ENCODE measurements around the gene PPM1A.

PPM1A gene

DNA sequence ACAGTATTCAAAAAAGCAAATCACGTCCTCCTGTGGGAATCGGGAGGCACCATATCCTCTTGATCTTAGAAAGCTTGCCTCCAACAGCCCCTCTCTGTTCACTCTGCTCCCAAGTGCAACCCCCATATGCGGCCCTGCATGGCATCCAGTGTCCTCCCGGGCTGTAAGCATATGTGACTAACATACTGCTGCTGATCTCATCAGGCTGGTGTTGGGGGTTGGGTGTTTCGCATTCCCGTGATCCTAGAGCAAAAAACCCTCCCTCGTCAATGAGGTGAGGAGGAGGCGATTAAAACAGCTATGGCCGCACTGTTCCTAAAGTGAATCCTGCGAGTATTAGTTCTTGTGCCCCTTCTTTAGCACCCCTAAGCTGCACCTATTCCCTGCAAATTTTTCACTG lies 28.1 kb upstream of the PPM1A start:
- WGBS (ENCODE audit: extremely low coverage, insufficient coverage, low lambda C conversion rate), result no CpG with 5 or more reads among the region's 10 CpGs
- H3K56ac ChIP-seq (ENCODE audit: low read length), result no peak overlapping the region
- no peak overlapping the region for H3K23ac ChIP-seq (ENCODE audit: low read length)
- no peaks in the 10 kb centered on the region for H3K79me2 ChIP-seq (ENCODE audit: control insufficient read depth, insufficient read depth, low read length)
- no peak overlapping the region for H2BK120ac ChIP-seq (ENCODE audit: low read depth, low read length)
- no peak overlapping the region for H2BK15ac ChIP-seq (replicated peaks; ENCODE audit: low read depth)
- H3K27ac ChIP-seq (ENCODE audit: low read depth, low read length), result no peak overlapping the region
- H3K4me2 ChIP-seq (ENCODE audit: low read length), result no peak overlapping the region
- H3K36me3 ChIP-seq (ENCODE audit: control insufficient read depth, insufficient read depth, low read length), result no peaks in the 10 kb centered on the region
- H2BK5ac ChIP-seq (ENCODE audit: low read length), result no peak overlapping the region
- H3K27me3 ChIP-seq (ENCODE audit: insufficient read depth, low read length, poor library complexity), result no peaks in the 10 kb centered on the region
- H3K4ac ChIP-seq (ENCODE audit: low read depth, low read length), result no peak overlapping the region
- DNase-seq, result peak; percentile 72
- no peak overlapping the region for H4K5ac ChIP-seq (ENCODE audit: low read length)
- no peaks in the 10 kb centered on the region for H3K4me1 ChIP-seq (ENCODE audit: control insufficient read depth, low read depth, low read length)
- no peak overlapping the region for H4K8ac ChIP-seq (ENCODE audit: low read depth, low read length)
- H3K79me1 ChIP-seq (ENCODE audit: low read length), result no peaks in the 10 kb centered on the region
- H3K4me3 ChIP-seq (ENCODE audit: low read length), result no peak overlapping the region
- no peak overlapping the region for H3K18ac ChIP-seq (ENCODE audit: low read length)
- H3K9ac ChIP-seq (ENCODE audit: low read length), result no peak overlapping the region
- H2AK5ac ChIP-seq (ENCODE audit: low read length), result no peak overlapping the region

DNA sequence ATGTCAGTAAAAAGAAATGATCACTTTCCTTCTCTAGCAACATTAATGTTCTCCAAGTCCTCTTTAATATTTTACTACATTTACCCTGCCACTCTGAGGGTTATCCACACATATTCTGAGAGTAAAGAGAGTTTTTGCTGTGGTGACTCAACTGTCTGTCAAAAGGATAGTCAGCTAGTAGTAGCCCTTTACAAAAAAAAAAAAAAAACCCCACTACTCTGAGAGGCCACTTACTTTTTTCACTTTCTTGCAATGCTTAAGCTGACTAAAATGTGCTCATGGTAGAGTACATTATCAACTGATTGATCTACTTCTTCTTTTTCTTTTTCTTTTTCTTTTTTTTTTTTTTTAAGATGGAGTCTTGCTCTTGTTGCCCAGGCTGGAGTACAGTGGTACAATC lies 27.6 kb upstream of the PPM1A start:
- no peak overlapping the region for H3K9ac ChIP-seq (ENCODE audit: low read length)
- no peak overlapping the region for H2BK15ac ChIP-seq (replicated peaks; ENCODE audit: low read depth)
- H2AK5ac ChIP-seq (ENCODE audit: low read length), result no peak overlapping the region
- no peak overlapping the region for H3K27ac ChIP-seq (ENCODE audit: low read depth, low read length)
- H3K56ac ChIP-seq (ENCODE audit: low read length), result no peak overlapping the region
- no peaks in the 10 kb centered on the region for H3K79me2 ChIP-seq (ENCODE audit: control insufficient read depth, insufficient read depth, low read length)
- no peak overlapping the region for H3K4me2 ChIP-seq (ENCODE audit: low read length)
- H3K4me3 ChIP-seq (ENCODE audit: low read length), result no peak overlapping the region
- H3K4me1 ChIP-seq (ENCODE audit: control insufficient read depth, low read depth, low read length), result no peaks in the 10 kb centered on the region
- no peak overlapping the region for H4K8ac ChIP-seq (ENCODE audit: low read depth, low read length)
- H3K27me3 ChIP-seq (ENCODE audit: insufficient read depth, low read length, poor library complexity), result no peaks in the 10 kb centered on the region
- no peak overlapping the region for H4K5ac ChIP-seq (ENCODE audit: low read length)
- H3K79me1 ChIP-seq (ENCODE audit: low read length), result no peaks in the 10 kb centered on the region
- no peak overlapping the region for H3K18ac ChIP-seq (ENCODE audit: low read length)
- H2BK5ac ChIP-seq (ENCODE audit: low read length), result no peak overlapping the region
- H3K23ac ChIP-seq (ENCODE audit: low read length), result no peak overlapping the region
- no peak for DNase-seq
- no peaks in the 10 kb centered on the region for H3K36me3 ChIP-seq (ENCODE audit: control insufficient read depth, insufficient read depth, low read length)
- H3K4ac ChIP-seq (ENCODE audit: low read depth, low read length), result no peak overlapping the region
- no peak overlapping the region for H2BK120ac ChIP-seq (ENCODE audit: low read depth, low read length)

DNA sequence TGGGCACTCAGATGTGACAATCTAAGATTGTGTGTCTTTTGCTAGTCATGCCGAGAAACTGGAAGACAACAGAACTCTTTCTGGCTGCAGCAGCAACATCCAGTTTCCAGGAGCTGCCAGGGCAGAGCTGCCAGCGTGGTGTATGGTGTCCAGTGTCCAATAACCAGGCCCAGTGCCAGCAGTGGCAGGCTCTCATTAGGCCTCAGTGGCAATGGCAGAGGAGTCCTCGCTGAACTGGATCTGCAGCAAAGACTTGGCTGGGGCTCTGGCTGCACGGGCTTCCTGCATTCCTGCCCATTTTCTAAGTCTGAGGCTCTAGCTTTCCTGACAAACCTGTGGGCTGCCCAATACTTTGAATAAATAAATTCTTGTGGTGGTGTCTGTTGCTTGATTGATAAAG lies 26.2 kb upstream of the PPM1A start:
- no peak overlapping the region for H3K27ac ChIP-seq (ENCODE audit: low read depth, low read length)
- no peaks in the 10 kb centered on the region for H3K79me2 ChIP-seq (ENCODE audit: control insufficient read depth, insufficient read depth, low read length)
- H3K4ac ChIP-seq (ENCODE audit: low read depth, low read length), result no peak overlapping the region
- no peaks in the 10 kb centered on the region for H3K4me1 ChIP-seq (ENCODE audit: control insufficient read depth, low read depth, low read length)
- H3K27me3 ChIP-seq (ENCODE audit: insufficient read depth, low read length, poor library complexity), result no peaks in the 10 kb centered on the region
- no peaks in the 10 kb centered on the region for H3K36me3 ChIP-seq (ENCODE audit: control insufficient read depth, insufficient read depth, low read length)
- no peak overlapping the region for H3K56ac ChIP-seq (ENCODE audit: low read length)
- H3K4me2 ChIP-seq (ENCODE audit: low read length), result no peak overlapping the region
- no peak overlapping the region for H3K9ac ChIP-seq (ENCODE audit: low read length)
- no peak overlapping the region for H3K4me3 ChIP-seq (ENCODE audit: low read length)
- no peak overlapping the region for H2BK120ac ChIP-seq (ENCODE audit: low read depth, low read length)
- H2AK5ac ChIP-seq (ENCODE audit: low read length), result no peak overlapping the region
- no peak overlapping the region for H3K23ac ChIP-seq (ENCODE audit: low read length)
- H2BK15ac ChIP-seq (replicated peaks; ENCODE audit: low read depth), result no peak overlapping the region
- no peak for DNase-seq
- no CpG with 5 or more reads among the region's 4 CpGs for WGBS (ENCODE audit: extremely low coverage, insufficient coverage, low lambda C conversion rate)
- H2BK5ac ChIP-seq (ENCODE audit: low read length), result no peak overlapping the region
- H4K5ac ChIP-seq (ENCODE audit: low read length), result no peak overlapping the region
- H3K18ac ChIP-seq (ENCODE audit: low read length), result no peak overlapping the region
- H3K79me1 ChIP-seq (ENCODE audit: low read length), result no peaks in the 10 kb centered on the region
- no peak overlapping the region for H4K8ac ChIP-seq (ENCODE audit: low read depth, low read length)

DNA sequence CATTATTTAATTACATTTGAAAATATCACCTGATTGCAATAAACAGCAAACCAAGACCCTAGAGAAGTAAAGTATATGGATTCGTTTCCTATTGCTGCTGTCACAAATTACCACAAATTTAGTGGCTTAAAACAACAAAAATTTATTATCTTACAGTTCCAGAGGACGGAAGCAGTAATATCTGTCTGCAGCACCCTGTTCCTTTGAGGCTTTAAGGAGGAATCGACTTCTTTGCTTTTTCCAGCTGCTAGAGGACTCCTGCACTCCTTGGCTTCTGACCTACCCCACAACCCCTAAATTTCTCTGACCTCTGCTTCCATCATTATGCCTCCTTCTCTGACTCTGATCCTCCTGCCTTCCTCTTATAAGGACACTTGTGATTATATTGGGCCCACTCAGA lies 23.8 kb upstream of the PPM1A start:
- Histone ChIP-seq H3K27ac (ENCODE audit: low read depth, low read length) (no peak overlapping the region), H4K8ac (ENCODE audit: low read depth, low read length) (no peak overlapping the region), H2BK5ac (ENCODE audit: low read length) (no peak overlapping the region), H2BK120ac (ENCODE audit: low read depth, low read length) (no peak overlapping the region), H3K36me3 (ENCODE audit: control insufficient read depth, insufficient read depth, low read length) (no peaks in the 10 kb centered on the region), H3K79me1 (ENCODE audit: low read length) (no peaks in the 10 kb centered on the region), H3K23ac (ENCODE audit: low read length) (no peak overlapping the region), H3K4me1 (ENCODE audit: control insufficient read depth, low read depth, low read length) (no peaks in the 10 kb centered on the region), H2AK5ac (ENCODE audit: low read length) (no peak overlapping the region), H3K9ac (ENCODE audit: low read length) (no peak overlapping the region), H3K56ac (ENCODE audit: low read length) (no peak overlapping the region), H3K4me2 (ENCODE audit: low read length) (no peak overlapping the region), H3K4ac (ENCODE audit: low read depth, low read length) (no peak overlapping the region), H3K27me3 (ENCODE audit: insufficient read depth, low read length, poor library complexity) (no peaks in the 10 kb centered on the region), H2BK15ac (replicated peaks; ENCODE audit: low read depth) (no peak overlapping the region), H3K4me3 (ENCODE audit: low read length) (no peak overlapping the region), H3K18ac (ENCODE audit: low read length) (no peak overlapping the region), H4K5ac (ENCODE audit: low read length) (no peak overlapping the region), H3K79me2 (ENCODE audit: control insufficient read depth, insufficient read depth, low read length) (no peaks in the 10 kb centered on the region)
- DNase-seq, result no peak
- WGBS (ENCODE audit: extremely low coverage, insufficient coverage, low lambda C conversion rate), result no CpG with 5 or more reads among the region's 3 CpGs

DNA sequence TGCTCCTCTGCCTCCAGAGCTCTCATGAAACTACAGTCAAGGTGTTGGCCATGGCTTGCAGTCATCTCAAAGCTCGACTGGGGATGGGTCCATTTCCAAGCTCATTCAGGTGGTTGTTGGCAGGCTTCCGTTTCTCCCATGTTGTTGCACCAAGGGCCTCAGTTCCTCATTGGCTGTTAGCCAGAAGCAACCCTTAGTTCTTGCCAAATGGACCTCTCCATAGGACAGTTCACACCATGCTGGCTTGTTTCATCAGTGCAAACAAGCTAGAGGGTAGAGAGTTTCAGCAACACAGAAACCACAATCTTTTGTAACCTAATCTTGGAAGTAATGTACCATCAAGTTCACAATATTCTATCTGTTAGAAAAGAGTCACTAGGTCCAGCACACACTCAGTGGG lies 22.7 kb upstream of the PPM1A start:
- Histone ChIP-seq H3K23ac (ENCODE audit: low read length) (no peak overlapping the region), H3K56ac (ENCODE audit: low read length) (no peak overlapping the region), H4K8ac (ENCODE audit: low read depth, low read length) (no peak overlapping the region), H3K27me3 (ENCODE audit: insufficient read depth, low read length, poor library complexity) (no peaks in the 10 kb centered on the region), H3K4me2 (ENCODE audit: low read length) (no peak overlapping the region), H3K4ac (ENCODE audit: low read depth, low read length) (no peak overlapping the region), H3K4me1 (ENCODE audit: control insufficient read depth, low read depth, low read length) (no peaks in the 10 kb centered on the region), H3K79me1 (ENCODE audit: low read length) (no peaks in the 10 kb centered on the region), H3K4me3 (ENCODE audit: low read length) (no peak overlapping the region), H3K18ac (ENCODE audit: low read length) (no peak overlapping the region), H2BK15ac (replicated peaks; ENCODE audit: low read depth) (no peak overlapping the region), H2AK5ac (ENCODE audit: low read length) (no peak overlapping the region), H3K79me2 (ENCODE audit: control insufficient read depth, insufficient read depth, low read length) (no peaks in the 10 kb centered on the region), H3K36me3 (ENCODE audit: control insufficient read depth, insufficient read depth, low read length) (no peaks in the 10 kb centered on the region), H3K9ac (ENCODE audit: low read length) (no peak overlapping the region), H3K27ac (ENCODE audit: low read depth, low read length) (no peak overlapping the region), H4K5ac (ENCODE audit: low read length) (no peak overlapping the region), H2BK5ac (ENCODE audit: low read length) (no peak overlapping the region), H2BK120ac (ENCODE audit: low read depth, low read length) (no peak overlapping the region)
- DNase-seq, result no peak
- no CpG with 5 or more reads among the region's 2 CpGs for WGBS (ENCODE audit: extremely low coverage, insufficient coverage, low lambda C conversion rate)

DNA sequence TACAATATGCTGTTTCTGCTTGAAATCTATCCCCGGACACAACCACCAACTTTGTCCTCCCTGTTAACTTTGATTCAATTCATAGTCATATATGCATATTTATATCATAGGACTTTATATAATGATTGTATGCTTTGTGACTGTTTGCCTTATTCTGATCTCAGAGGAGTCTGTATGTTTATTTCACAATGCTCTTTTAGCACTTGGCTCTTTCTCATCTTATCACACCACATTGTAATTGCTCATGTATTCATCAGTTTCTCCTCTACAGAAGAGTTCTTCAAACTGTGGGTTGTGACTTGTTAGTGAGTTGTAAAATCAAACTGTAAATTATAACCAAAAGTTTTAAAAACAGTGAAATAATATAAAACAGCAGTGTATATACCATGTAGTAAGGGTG lies 21.7 kb upstream of the PPM1A start:
- Histone ChIP-seq H3K4ac (ENCODE audit: low read depth, low read length) (no peak overlapping the region), H3K23ac (ENCODE audit: low read length) (no peak overlapping the region), H3K4me3 (ENCODE audit: low read length) (no peak overlapping the region), H3K27ac (ENCODE audit: low read depth, low read length) (no peak overlapping the region), H3K9ac (ENCODE audit: low read length) (no peak overlapping the region), H2AK5ac (ENCODE audit: low read length) (no peak overlapping the region), H2BK5ac (ENCODE audit: low read length) (no peak overlapping the region), H4K5ac (ENCODE audit: low read length) (no peak overlapping the region), H2BK120ac (ENCODE audit: low read depth, low read length) (no peak overlapping the region), H3K56ac (ENCODE audit: low read length) (no peak overlapping the region), H3K27me3 (ENCODE audit: insufficient read depth, low read length, poor library complexity) (no peaks in the 10 kb centered on the region), H2BK15ac (replicated peaks; ENCODE audit: low read depth) (no peak overlapping the region), H4K8ac (ENCODE audit: low read depth, low read length) (no peak overlapping the region), H3K79me1 (ENCODE audit: low read length) (no peaks in the 10 kb centered on the region), H3K18ac (ENCODE audit: low read length) (no peak overlapping the region), H3K79me2 (ENCODE audit: control insufficient read depth, insufficient read depth, low read length) (no peaks in the 10 kb centered on the region), H3K36me3 (ENCODE audit: control insufficient read depth, insufficient read depth, low read length) (no peaks in the 10 kb centered on the region), H3K4me1 (ENCODE audit: control insufficient read depth, low read depth, low read length) (no peaks in the 10 kb centered on the region), H3K4me2 (ENCODE audit: low read length) (no peak overlapping the region)
- WGBS (ENCODE audit: extremely low coverage, insufficient coverage, low lambda C conversion rate), result no CpG with 5 or more reads among the region's 1 CpG
- no peak for DNase-seq

Data from mesendoderm (in vitro differentiated cells).